HepG2 (cell line): Measurements from ENCODE around the gene WDR47. TPM values are rescaled to one million over a fixed set of nuclear protein-coding genes. Genes with fewer than 3 reads are reported as not detected.

ENCODE experiments used
- ATAC-seq: fragments of 200-7000 bp; cut with Tn5 transposase; 3 replicates; pipeline ENCODE4 v1.9.1; 2020; ENCODE audit warnings: mild to moderate bottlenecking, moderate library complexity
- BruUV-seq: library from RNA; stranded (reverse); fragments of 400-500 nt; replicated peaks from 2 replicates; lab custom pipeline; 2021; lab: Mats Ljungman, UMichigan
- CTCF ChIA-PET: fragments of 300-600 bp; formaldehyde crosslinking; extraction: SDS; loops from one replicate; lab custom pipeline; 2021; ENCODE audit warnings: low total read pairs, inconsistent platforms, low intra/inter-chr PET ratio; lab: Yijun Ruan, JAX
- POLR2A ChIA-PET: fragments of 350-600 bp; sonication (Branson Sonifier 250); formaldehyde crosslinking; loops from one replicate; lab custom pipeline; 2020; ENCODE audit warnings: antibody characterized with exemption, inconsistent platforms; lab: Yijun Ruan, JAX
- DNase-seq: peaks from one replicate; pipeline ENCODE4 v3.0.0-alpha.2; 2015; ENCODE audit warnings: low spot score
- FAIRE-seq: peaks from 3 replicates; lab custom pipeline; 2011; peaks lifted over from hg19 to GRCh38; lab: Jason Lieb, UNC
- H2AFZ ChIP-seq: one replicate; pipeline ENCODE4 v1.6.1; 2011; ENCODE audit warnings: low read length, inconsistent platforms
- H3K27ac ChIP-seq: fragments of 300-600 bp; 3 replicates; pipeline ENCODE4 v1.8.0; 2011; ENCODE audit warnings: mixed run types, mild to moderate bottlenecking, mixed read lengths, low read length, inconsistent platforms; ENCODE audit not compliant: insufficient read depth; ENCODE audit errors: extremely low read length
- H3K27me3 ChIP-seq, 2 experiments: fragments of 200-600 bp in 1 of 2; 2 replicates in 1 of 2; 3 replicates in 1 of 2; pipeline versions ENCODE4 v1.6.0 to v1.8.0; 2011; ENCODE audit warnings: low read length in 2 of 2, mild to moderate bottlenecking in 2 of 2, moderate library complexity in 2 of 2, inconsistent platforms in 1 of 2; ENCODE audit not compliant: insufficient read depth in 2 of 2, control insufficient read depth in 1 of 2
- H3K36me3 ChIP-seq, 2 experiments: fragments of 200-600 bp in 1 of 2; replicated peaks in 1 of 2; 2 replicates in 1 of 2; 3 replicates in 1 of 2; pipeline versions ENCODE4 v1.5.1 to v1.8.0; 2011; ENCODE audit warnings: low read length in 2 of 2, inconsistent platforms in 1 of 2; ENCODE audit not compliant: insufficient read depth in 2 of 2, control insufficient read depth in 1 of 2
- H3K4me1 ChIP-seq: 2 replicates; pipeline ENCODE4 v1.5.1; 2012; ENCODE audit warnings: low read length, inconsistent platforms; ENCODE audit not compliant: insufficient read depth
- H3K4me2 ChIP-seq: 2 replicates; pipeline ENCODE4 v1.6.0; 2011; ENCODE audit warnings: low read depth, low read length, inconsistent platforms
- H3K4me3 ChIP-seq, 3 experiments: fragments of 200-600 bp in 1 of 3; sonication (generic), shearing (Covaris generic) in 1 of 3; replicated peaks in 1 of 3; 2 replicates each; pipeline ENCODE4 v1.5.1; 2011 to 2016; ENCODE audit warnings: low read length in 3 of 3, inconsistent platforms in 2 of 3, low read depth in 2 of 3, mild to moderate bottlenecking in 2 of 3, control low read depth in 1 of 3, mixed read lengths in 1 of 3; ENCODE audit not compliant: insufficient read depth in 1 of 3
- H3K79me2 ChIP-seq: one replicate; pipeline ENCODE4 v1.6.1; 2011; ENCODE audit warnings: low read length, inconsistent platforms; ENCODE audit not compliant: insufficient read depth
- H3K9ac ChIP-seq: 2 replicates; pipeline ENCODE4 v1.6.0; 2011; ENCODE audit warnings: mild to moderate bottlenecking, low read depth, low read length, inconsistent platforms; ENCODE audit not compliant: insufficient read depth
- H3K9me3 ChIP-seq: 2 replicates; pipeline ENCODE4 v1.5.1; 2012; ENCODE audit warnings: mild to moderate bottlenecking, low read length
- H4K20me1 ChIP-seq: 2 replicates; pipeline ENCODE4 v1.6.0; 2011; ENCODE audit warnings: inconsistent platforms, mild to moderate bottlenecking, low read length, moderate library complexity; ENCODE audit not compliant: insufficient read depth
- CHD2 ChIP-seq: IDR thresholded peaks from 2 replicates; pipeline ENCODE4 v1.6.1; 2011; ENCODE audit warnings: low read depth, low read length, improper control_type of control experiment
- FOXP4 ChIP-seq: sonication (generic); formaldehyde crosslinking; IDR thresholded peaks from 2 replicates; pipeline ENCODE4 v1.4.0; 2020; ENCODE audit warnings: missing genetic modification reagents
- KLF15 ChIP-seq: sonication (generic); formaldehyde crosslinking; IDR thresholded peaks from 2 replicates; pipeline ENCODE4 v1.8.1; 2023; ENCODE audit warnings: borderline replicate concordance, mild to moderate bottlenecking, inconsistent platforms, missing genetic modification reagents, mixed read lengths
- PRPF4 ChIP-seq: fragments of 200-400 bp; formaldehyde crosslinking; IDR thresholded peaks from 2 replicates; pipeline ENCODE4 v1.6.1; 2016; ENCODE audit warnings: low read length, low read depth; ENCODE audit not compliant: poor library complexity, severe bottlenecking
- SMYD3 ChIP-seq: sonication (generic); formaldehyde crosslinking; IDR thresholded peaks from 2 replicates; pipeline ENCODE4 v1.8.1; 2023; ENCODE audit warnings: mild to moderate bottlenecking, missing genetic modification reagents
- TBP ChIP-seq: sonication (generic); formaldehyde crosslinking; IDR thresholded peaks from 2 replicates; pipeline ENCODE4 v1.5.0; 2020; ENCODE audit warnings: missing genetic modification reagents
- ZNF431 ChIP-seq: sonication (generic); formaldehyde crosslinking; IDR thresholded peaks from 2 replicates; pipeline ENCODE4 v1.9.0; 2022; ENCODE audit warnings: missing genetic modification reagents, low read depth, mild to moderate bottlenecking, borderline replicate concordance
- ZNF652 ChIP-seq: IDR thresholded peaks from 2 replicates; pipeline ENCODE4 v1.6.1; 2016; ENCODE audit warnings: low read depth, borderline replicate concordance
- WGBS: methylation state at CpG from one replicate; pipeline ENCODE4 v1.1.6; 2017; ENCODE audit warnings: low lambda C conversion rate; 5-methylcytosine and 5-hydroxymethylcytosine counted together
- in situ Hi-C: cut with HindIII; loops from 2 replicates; pipeline ENCODE4 v1.10.0; 2017; ENCODE audit warnings: low pct_unique_long_range_greater_than_20kb; ENCODE audit not compliant: extremely low pct_ligation_motif_present
- intact Hi-C: fragments of 100-400 bp; cut with micrococcal nuclease; formaldehyde crosslinking; loops from one replicate; pipeline ENCODE4 v1.10.0; 2022; ENCODE audit not compliant: unreplicated experiment
- polyA plus RNA-seq, 8 experiments: library from polyadenylated mRNA; depleted of rRNA in 3 of 8; stranded (reverse) in 7 of 8; unstranded in 1 of 8; fragments of >200 nt; fragmentation: Illumina TruSeq in 4 of 8; extraction: Trizol in 4 of 8; gene quantifications; 2 replicates each; pipeline versions ENCODE4 v1.2.1 to v1.2.3, GENCODE V29; 2011 to 2016; ENCODE audit warnings: low read depth in 4 of 8, missing spikeins in 1 of 8, mixed read lengths in 1 of 8; ENCODE audit not compliant: insufficient read depth in 1 of 8
- total RNA-seq, 5 experiments: library from RNA; depleted of rRNA; stranded (reverse); fragments of >200 nt; fragmentation: Illumina TruSeq; extraction: Trizol; gene quantifications; 2 replicates each; pipeline ENCODE4 v1.2.3, GENCODE V29; 2016; ENCODE audit warnings: low read depth in 1 of 5

WDR47 gene
- total and polyA plus RNA-seq, 2 of the 13 experiments (the other 11 are each of a cell fraction or from before 2014, with no cell fraction given), result 4.3 to 5.9 TPM

DNA sequence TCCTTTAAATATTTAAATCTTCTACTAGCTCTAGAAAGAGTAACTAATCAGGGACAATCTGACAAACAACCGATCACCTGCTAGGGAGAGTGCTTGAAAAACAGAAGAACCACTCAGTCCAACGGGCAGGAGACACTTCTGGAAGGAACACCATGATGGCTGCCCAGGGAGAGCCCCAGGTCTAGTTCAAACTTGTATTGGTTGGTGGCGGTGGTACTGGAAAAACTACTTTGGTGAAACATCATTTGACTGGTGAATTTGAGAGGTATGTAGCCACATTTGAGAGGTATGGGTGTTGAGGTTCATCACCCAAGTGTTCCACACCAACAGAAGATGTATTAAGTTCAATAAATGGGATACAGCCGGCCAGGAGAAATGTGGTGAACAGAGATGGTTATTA, 4.8 kb upstream of the WDR47 start:
- WGBS, result 30% methylated on average over 4 of the region's 4 CpGs
- TF ChIP-seq ZNF431 (CRISPR knock-in tag), result no peak
- TF ChIP-seq CHD2, result no peak
- no peak for TF ChIP-seq SMYD3
- no peak for TF ChIP-seq PRPF4
- no peak for TF ChIP-seq TBP (CRISPR knock-in tag)
- no peak for TF ChIP-seq ZNF652 (CRISPR knock-in tag)
- TF ChIP-seq KLF15 (CRISPR knock-in tag), result no peak
- no peak for TF ChIP-seq FOXP4 (CRISPR knock-in tag)
- TF ChIP-seq, all 625 proteins: peak for 0
- no peak for DNase-seq

More for the DNA sequence above, 4.8 kb upstream of the WDR47 start:
- POLR2A ChIA-PET, result no interaction called here
- Histone ChIP-seq H2AFZ (no peak overlapping the region), H3K9ac (no peak overlapping the region), H3K27ac (no peak overlapping the region), H3K4me1 (peaks cover 27% of the 10 kb centered on the region), H3K79me2 (no peaks in the 10 kb centered on the region), H3K4me2 (no peak overlapping the region), H4K20me1 (no peaks in the 10 kb centered on the region), H3K4me3 (no peak overlapping the region), H3K9me3 (no peaks in the 10 kb centered on the region), H3K36me3 (no peaks in the 10 kb centered on the region), H3K27me3 (no peaks in the 10 kb centered on the region; a peak in 1 of 5 replicates)
- no peak for FAIRE-seq
- in situ Hi-C loops, result no loop called here
- ATAC-seq, result no peak
- intact Hi-C loops, result no loop called here
- CTCF ChIA-PET, result no interaction called here
- no TSS peak for BruUV-seq
